HEK293 (cell line): ENCODE results near the gene BTG1.

Experiments
- CTCF ChIA-PET: fragments of 350-600 bp; formaldehyde crosslinking; extraction: SDS; loops from one replicate; lab custom pipeline; 2021; ENCODE audit warnings: antibody characterized with exemption; lab: Yijun Ruan, JAX
- POLR2A ChIA-PET: fragments of 300-600 bp; formaldehyde crosslinking; extraction: SDS; loops from one replicate; lab custom pipeline; 2020; ENCODE audit warnings: antibody characterized with exemption, inconsistent platforms; lab: Yijun Ruan, JAX
- H3K27ac ChIP-seq: fragments of 200-500 bp; sonication (Bioruptor generic); 2 replicates; pipeline ENCODE4 v1.5.1; 2014; ENCODE audit warnings: low read depth, low read length, control low read depth, inconsistent platforms; ENCODE audit errors: extremely low read depth
- H3K36me3 ChIP-seq, 2 experiments: fragments of 200-500 bp in 1 of 2; sonication (Bioruptor generic) in 1 of 2; 1 replicate in 1 of 2; 2 replicates in 1 of 2; pipeline ENCODE4 v1.5.1; 2014 to 2017; ENCODE audit warnings: inconsistent platforms in 2 of 2, low read length in 2 of 2; ENCODE audit not compliant: control insufficient read depth in 2 of 2, insufficient read depth in 1 of 2
- H3K4me1 ChIP-seq: fragments of 200-500 bp; sonication (Bioruptor generic); 2 replicates; pipeline ENCODE4 v1.5.1; 2014; ENCODE audit warnings: mild to moderate bottlenecking, low read length, inconsistent platforms; ENCODE audit not compliant: control insufficient read depth, insufficient read depth
- H3K4me3 ChIP-seq: 2 replicates; pipeline ENCODE4 v1.5.1; 2011; ENCODE audit warnings: low read depth, mild to moderate bottlenecking, control low read depth, low read length, moderate library complexity
- H3K9me3 ChIP-seq: fragments of 200-500 bp; sonication (Bioruptor generic); 2 replicates; pipeline ENCODE4 v1.5.1; 2014; ENCODE audit warnings: low read depth, low read length, inconsistent platforms; ENCODE audit not compliant: control insufficient read depth, insufficient read depth
- FEZF1 ChIP-seq: fragments of 450-650 bp; formaldehyde crosslinking; IDR thresholded peaks from 2 replicates; pipeline ENCODE4 v1.5.1; 2016; ENCODE audit warnings: missing biosample characterization, missing genetic modification characterization
- INSM2 ChIP-seq: fragments of 450-650 bp; formaldehyde crosslinking; IDR thresholded peaks from 2 replicates; pipeline ENCODE4 v1.5.1; 2016; ENCODE audit warnings: missing biosample characterization, missing genetic modification characterization
- KLF7 ChIP-seq: fragments of 450-650 bp; formaldehyde crosslinking; IDR thresholded peaks from 2 replicates; pipeline ENCODE4 v1.5.1; 2016; ENCODE audit warnings: missing biosample characterization, missing genetic modification characterization, borderline replicate concordance
- PRDM1 ChIP-seq: fragments of 450-650 bp; formaldehyde crosslinking; IDR thresholded peaks from 2 replicates; pipeline ENCODE4; 2016; ENCODE audit warnings: missing biosample characterization, missing genetic modification characterization
- TRIM28 ChIP-seq: IDR thresholded peaks from 2 replicates; pipeline ENCODE4 v1.6.1; 2011; ENCODE audit warnings: low read length, control low read depth, borderline replicate concordance
- YY2 ChIP-seq: fragments of 450-650 bp; formaldehyde crosslinking; IDR thresholded peaks from 2 replicates; pipeline ENCODE4 v1.5.1; 2016; ENCODE audit warnings: missing biosample characterization, missing genetic modification characterization
- ZNF24 ChIP-seq: fragments of 450-650 bp; formaldehyde crosslinking; IDR thresholded peaks from 2 replicates; pipeline ENCODE4 v1.5.1; 2016; ENCODE audit warnings: missing biosample characterization, missing genetic modification characterization
- ZNF302 ChIP-seq: fragments of 450-650 bp; formaldehyde crosslinking; IDR thresholded peaks from 2 replicates; pipeline ENCODE4 v1.5.1; 2016; ENCODE audit warnings: missing biosample characterization, missing genetic modification characterization, low read depth
- ZNF341 ChIP-seq: fragments of 450-650 bp; formaldehyde crosslinking; IDR thresholded peaks from 2 replicates; pipeline ENCODE4; 2016; ENCODE audit warnings: low read depth, missing biosample characterization, missing genetic modification characterization
- ZNF571 ChIP-seq: fragments of 450-650 bp; formaldehyde crosslinking; IDR thresholded peaks from 2 replicates; pipeline ENCODE4 v1.5.0; 2017; ENCODE audit warnings: missing biosample characterization, missing genetic modification characterization
- ZNF596 ChIP-seq: fragments of 450-650 bp; IDR thresholded peaks from 2 replicates; pipeline ENCODE4 v1.5.0; 2018; ENCODE audit warnings: missing biosample characterization, mild to moderate bottlenecking, missing genetic modification characterization, moderate library complexity
- ZNF621 ChIP-seq: fragments of 450-650 bp; formaldehyde crosslinking; IDR thresholded peaks from 2 replicates; pipeline ENCODE4 v1.5.1; 2017; ENCODE audit warnings: missing biosample characterization, missing genetic modification characterization
- ZNF692 ChIP-seq: fragments of 450-650 bp; formaldehyde crosslinking; IDR thresholded peaks from 2 replicates; pipeline ENCODE4 v1.5.1; 2016; ENCODE audit warnings: missing biosample characterization, missing genetic modification characterization
- ZNF707 ChIP-seq: fragments of 450-650 bp; formaldehyde crosslinking; IDR thresholded peaks from 2 replicates; pipeline ENCODE4 v1.5.1; 2016; ENCODE audit warnings: missing biosample characterization, missing genetic modification characterization
- ZNF747 ChIP-seq: fragments of 450-650 bp; formaldehyde crosslinking; IDR thresholded peaks from 2 replicates; pipeline ENCODE4 v1.5.1; 2016; ENCODE audit warnings: missing biosample characterization, missing genetic modification characterization
- TF ChIP-seq, protein P1 (sequence below): fragments of 450-650 bp; formaldehyde crosslinking; IDR thresholded peaks from 2 replicates; pipeline ENCODE4 v1.5.1; 2016; ENCODE audit warnings: missing biosample characterization, missing genetic modification characterization
- TF ChIP-seq, protein P2 (sequence below): fragments of 450-650 bp; formaldehyde crosslinking; IDR thresholded peaks from 2 replicates; pipeline ENCODE4 v1.5.1; 2016; ENCODE audit warnings: missing biosample characterization, missing genetic modification characterization
- TF ChIP-seq, protein P3 (sequence below): fragments of 450-650 bp; formaldehyde crosslinking; conservative IDR thresholded peaks from 2 replicates; pipeline ENCODE4 v1.5.1; 2016; ENCODE audit warnings: low read depth, missing biosample characterization, missing genetic modification characterization

Gene BTG1

DNA sequence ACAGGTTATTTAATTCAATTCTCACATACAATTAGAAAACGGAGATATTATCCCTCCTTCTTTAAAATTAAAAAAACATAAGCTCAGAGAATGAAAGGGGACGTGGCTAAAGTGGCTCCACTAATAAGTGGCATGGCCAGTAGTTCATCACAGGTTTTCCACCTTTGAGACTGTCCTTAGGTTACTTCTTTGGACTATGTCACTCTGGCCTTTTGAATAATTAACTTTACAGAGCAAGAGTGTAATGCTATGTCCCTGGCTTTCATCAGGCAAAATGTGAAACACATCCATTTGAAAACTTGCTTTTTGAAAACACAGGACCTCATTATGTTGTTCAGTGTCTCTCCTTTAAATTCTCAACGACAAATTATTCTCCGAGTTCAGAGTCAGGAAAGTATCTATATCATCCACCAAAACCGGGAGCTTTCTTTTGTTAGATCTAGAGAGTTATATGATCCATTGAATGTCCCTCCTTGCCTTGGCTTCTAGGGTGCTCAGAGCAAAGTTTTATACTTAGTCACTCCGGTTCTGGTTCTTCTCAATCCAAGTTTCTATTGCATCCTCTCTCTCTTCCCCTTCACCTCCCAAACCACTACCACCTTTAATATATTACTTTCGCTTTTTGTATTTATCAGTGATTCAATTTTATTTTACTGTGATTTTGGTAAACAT is 43.0 kb upstream of the BTG1 start:
- Histone ChIP-seq H3K4me3 (no peak overlapping the region), H3K4me1 (no peaks in the 10 kb centered on the region; the same call in 1 of the 2 replicates), H3K9me3 (no peaks in the 10 kb centered on the region), H3K36me3 (no peaks in the 10 kb centered on the region), H3K27ac (no peak overlapping the region)
- CTCF ChIA-PET: no interaction called here
- POLR2A ChIA-PET: interaction anchor here (1.0 kb wide), 1 partner anchor 43 kb away, joined by 3 read pairs; the partner anchor contains the start of gene BTG1
- peak; percentile 30; the same call in 1 of the 2 replicates for TF ChIP-seq PRDM1
- no peak for TF ChIP-seq ZNF571

DNA sequence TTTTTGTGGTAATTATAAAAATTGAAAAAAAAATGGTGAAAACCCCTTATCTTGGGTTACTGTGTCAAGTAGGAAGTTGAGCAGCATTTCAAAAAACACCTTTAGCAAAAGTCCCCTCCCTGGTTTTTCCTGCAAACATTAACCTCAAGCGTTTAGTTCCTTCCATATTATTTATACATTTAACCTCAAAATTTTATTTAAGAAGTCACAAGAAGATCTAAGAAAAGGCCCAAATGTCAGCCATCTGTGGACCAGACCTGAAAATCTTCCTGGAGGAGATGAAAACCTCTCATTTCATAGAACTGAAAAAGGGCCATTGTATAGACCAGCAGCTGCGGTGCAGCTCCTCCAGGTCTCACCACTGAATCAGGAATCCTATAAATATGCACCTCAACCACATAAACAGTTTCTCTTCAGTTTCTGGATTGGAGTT is 40.4 kb upstream of the BTG1 start:
- Histone ChIP-seq H3K36me3 (no peaks in the 10 kb centered on the region), H3K4me3 (no peak overlapping the region), H3K27ac (no peak overlapping the region), H3K9me3 (no peaks in the 10 kb centered on the region), H3K4me1 (no peaks in the 10 kb centered on the region)
- TF ChIP-seq TRIM28 (no peak), ZNF302 (no peak), KLF7 (tag by site-specific recombination) (no peak), ZNF707 (tag by site-specific recombination) (no peak), FEZF1 (tag by site-specific recombination) (no peak), ZNF621 (tag by site-specific recombination) (no peak), INSM2 (no peak), ZNF747 (tag by site-specific recombination) (no peak), ZNF596 (no peak), ZNF341 (tag by site-specific recombination) (no peak), YY2 (tag by site-specific recombination) (no peak), ZNF692 (tag by site-specific recombination) (no peak), ZNF24 (no peak)
- TF ChIP-seq, protein P1, sequence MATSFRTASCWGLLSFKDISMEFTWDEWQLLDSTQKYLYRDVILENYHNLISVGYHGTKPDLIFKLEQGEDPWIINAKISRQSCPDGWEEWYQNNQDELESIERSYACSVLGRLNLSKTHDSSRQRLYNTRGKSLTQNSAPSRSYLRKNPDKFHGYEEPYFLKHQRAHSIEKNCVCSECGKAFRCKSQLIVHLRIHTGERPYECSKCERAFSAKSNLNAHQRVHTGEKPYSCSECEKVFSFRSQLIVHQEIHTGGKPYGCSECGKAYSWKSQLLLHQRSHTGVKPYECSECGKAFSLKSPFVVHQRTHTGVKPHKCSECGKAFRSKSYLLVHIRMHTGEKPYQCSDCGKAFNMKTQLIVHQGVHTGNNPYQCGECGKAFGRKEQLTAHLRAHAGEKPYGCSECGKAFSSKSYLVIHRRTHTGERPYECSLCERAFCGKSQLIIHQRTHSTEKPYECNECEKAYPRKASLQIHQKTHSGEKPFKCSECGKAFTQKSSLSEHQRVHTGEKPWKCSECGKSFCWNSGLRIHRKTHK (tag by site-specific recombination): no peak
- TF ChIP-seq, protein P2, sequence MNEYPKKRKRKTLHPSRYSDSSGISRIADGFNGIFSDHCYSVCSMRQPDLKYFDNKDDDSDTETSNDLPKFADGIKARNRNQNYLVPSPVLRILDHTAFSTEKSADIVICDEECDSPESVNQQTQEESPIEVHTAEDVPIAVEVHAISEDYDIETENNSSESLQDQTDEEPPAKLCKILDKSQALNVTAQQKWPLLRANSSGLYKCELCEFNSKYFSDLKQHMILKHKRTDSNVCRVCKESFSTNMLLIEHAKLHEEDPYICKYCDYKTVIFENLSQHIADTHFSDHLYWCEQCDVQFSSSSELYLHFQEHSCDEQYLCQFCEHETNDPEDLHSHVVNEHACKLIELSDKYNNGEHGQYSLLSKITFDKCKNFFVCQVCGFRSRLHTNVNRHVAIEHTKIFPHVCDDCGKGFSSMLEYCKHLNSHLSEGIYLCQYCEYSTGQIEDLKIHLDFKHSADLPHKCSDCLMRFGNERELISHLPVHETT (tag by site-specific recombination): no peak
- TF ChIP-seq, protein P3, sequence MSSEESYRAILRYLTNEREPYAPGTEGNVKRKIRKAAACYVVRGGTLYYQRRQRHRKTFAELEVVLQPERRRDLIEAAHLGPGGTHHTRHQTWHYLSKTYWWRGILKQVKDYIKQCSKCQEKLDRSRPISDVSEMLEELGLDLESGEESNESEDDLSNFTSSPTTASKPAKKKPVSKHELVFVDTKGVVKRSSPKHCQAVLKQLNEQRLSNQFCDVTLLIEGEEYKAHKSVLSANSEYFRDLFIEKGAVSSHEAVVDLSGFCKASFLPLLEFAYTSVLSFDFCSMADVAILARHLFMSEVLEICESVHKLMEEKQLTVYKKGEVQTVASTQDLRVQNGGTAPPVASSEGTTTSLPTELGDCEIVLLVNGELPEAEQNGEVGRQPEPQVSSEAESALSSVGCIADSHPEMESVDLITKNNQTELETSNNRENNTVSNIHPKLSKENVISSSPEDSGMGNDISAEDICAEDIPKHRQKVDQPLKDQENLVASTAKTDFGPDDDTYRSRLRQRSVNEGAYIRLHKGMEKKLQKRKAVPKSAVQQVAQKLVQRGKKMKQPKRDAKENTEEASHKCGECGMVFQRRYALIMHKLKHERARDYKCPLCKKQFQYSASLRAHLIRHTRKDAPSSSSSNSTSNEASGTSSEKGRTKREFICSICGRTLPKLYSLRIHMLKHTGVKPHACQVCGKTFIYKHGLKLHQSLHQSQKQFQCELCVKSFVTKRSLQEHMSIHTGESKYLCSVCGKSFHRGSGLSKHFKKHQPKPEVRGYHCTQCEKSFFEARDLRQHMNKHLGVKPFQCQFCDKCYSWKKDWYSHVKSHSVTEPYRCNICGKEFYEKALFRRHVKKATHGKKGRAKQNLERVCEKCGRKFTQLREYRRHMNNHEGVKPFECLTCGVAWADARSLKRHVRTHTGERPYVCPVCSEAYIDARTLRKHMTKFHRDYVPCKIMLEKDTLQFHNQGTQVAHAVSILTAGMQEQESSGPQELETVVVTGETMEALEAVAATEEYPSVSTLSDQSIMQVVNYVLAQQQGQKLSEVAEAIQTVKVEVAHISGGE (tag by site-specific recombination): no peak
- CTCF ChIA-PET: interaction anchor here (0.6 kb wide), 1 partner anchor 804 kb away, joined by 3 read pairs; no protein-coding TSS in a partner anchor
- POLR2A ChIA-PET: no interaction called here
